Prostate gland (tissue), 2 donors: ENCODE data around the gene PIK3CG.

Source experiments
- POLR2A ChIP-seq: fragments of 450-650 bp; IDR thresholded peaks from one replicate; pipeline ENCODE4 v1.6.1; 2016; ENCODE audit warnings: antibody characterized with exemption, mild to moderate bottlenecking
- POLR2AphosphoS5 ChIP-seq: sonication (generic); formaldehyde crosslinking; IDR thresholded peaks from one replicate; pipeline ENCODE4 v1.6.1; 2017; ENCODE audit warnings: antibody characterized with exemption
- TF ChIP-seq, protein P1 (sequence below), 4 experiments: fragments of 200-600 bp in 2 of 4; fragments of 450-650 bp in 2 of 4; sonication (generic) in 2 of 4; IDR thresholded peaks; 1 replicate in 3 of 4; 2 replicates in 1 of 4; pipeline ENCODE4 v1.5.1; 2016 to 2019; ENCODE audit warnings: antibody characterized with exemption in 4 of 4, mild to moderate bottlenecking in 2 of 4, moderate library complexity in 2 of 4

DNA sequence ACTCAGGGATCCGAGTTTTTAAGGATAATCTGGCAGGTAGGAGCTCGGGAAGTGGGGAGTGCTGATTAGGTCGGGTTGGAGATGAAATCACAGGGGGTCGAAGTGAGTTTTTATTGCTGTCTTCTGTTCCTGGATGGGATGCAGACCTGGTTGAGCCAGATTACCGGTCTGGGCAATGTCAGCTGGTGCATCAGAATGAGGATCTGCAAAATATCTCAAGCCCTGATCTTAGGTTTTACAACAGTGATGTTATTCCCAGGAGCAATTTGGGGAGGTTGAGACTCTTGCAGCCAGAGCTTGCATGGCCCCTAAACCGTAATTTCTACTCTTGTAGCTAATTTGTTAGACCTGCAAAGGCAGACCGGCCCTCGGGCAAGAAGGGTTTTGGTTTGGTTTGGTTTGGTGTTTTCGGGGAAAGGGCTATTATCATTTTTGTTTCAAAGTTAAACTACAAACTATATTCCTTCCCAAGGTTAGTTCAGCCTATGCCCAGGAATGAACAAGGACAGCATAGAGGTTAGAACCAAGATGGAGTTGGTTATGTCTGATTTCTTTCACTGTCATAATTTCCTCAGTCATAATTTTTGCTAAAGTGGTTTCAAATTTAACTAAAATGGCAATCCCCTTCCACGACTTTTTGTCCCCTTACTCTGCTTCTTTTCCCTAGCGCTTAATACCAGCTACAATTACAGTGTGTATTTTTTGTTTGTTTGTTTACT is 20.6 kb upstream of the PIK3CG start:
- TF ChIP-seq, protein P1, sequence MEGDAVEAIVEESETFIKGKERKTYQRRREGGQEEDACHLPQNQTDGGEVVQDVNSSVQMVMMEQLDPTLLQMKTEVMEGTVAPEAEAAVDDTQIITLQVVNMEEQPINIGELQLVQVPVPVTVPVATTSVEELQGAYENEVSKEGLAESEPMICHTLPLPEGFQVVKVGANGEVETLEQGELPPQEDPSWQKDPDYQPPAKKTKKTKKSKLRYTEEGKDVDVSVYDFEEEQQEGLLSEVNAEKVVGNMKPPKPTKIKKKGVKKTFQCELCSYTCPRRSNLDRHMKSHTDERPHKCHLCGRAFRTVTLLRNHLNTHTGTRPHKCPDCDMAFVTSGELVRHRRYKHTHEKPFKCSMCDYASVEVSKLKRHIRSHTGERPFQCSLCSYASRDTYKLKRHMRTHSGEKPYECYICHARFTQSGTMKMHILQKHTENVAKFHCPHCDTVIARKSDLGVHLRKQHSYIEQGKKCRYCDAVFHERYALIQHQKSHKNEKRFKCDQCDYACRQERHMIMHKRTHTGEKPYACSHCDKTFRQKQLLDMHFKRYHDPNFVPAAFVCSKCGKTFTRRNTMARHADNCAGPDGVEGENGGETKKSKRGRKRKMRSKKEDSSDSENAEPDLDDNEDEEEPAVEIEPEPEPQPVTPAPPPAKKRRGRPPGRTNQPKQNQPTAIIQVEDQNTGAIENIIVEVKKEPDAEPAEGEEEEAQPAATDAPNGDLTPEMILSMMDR (IDR thresholded peaks at IDR 0.05): no peak
- TF ChIP-seq POLR2A (no peak), POLR2AphosphoS5 (no peak)
